ENCODE measurements around the gene CACYBP. TPM values are rescaled to one million over a fixed set of nuclear protein-coding genes. Genes with fewer than 3 reads are reported as not detected.

Gene CACYBP
- total RNA-seq, 2 donors from 2014 or later = 82.2 to 89.8 TPM

GRCh38 chr1:174965362-174966007, 34.3 kb upstream of the CACYBP start:
- H3K9me3 ChIP-seq (ENCODE audit: control insufficient read depth, low read length, poor library complexity, severe bottlenecking) = no peaks in the 10 kb centered on the region
- Mint-ChIP-seq H3K36me3 (ENCODE audit: low read depth) (peaks cover 2% of the 10 kb centered on the region), H3K4me1 (peaks cover 54% of the 10 kb centered on the region), H3K4me3 (peak overlapping the region; percentile 85), H3K27me3 (no peaks in the 10 kb centered on the region), H3K27ac (peak overlapping the region; percentile 99)
- DNase-seq (no peak), ATAC-seq (no peak)

GRCh38 chr1:174966008-174966572, 33.7 kb upstream of the CACYBP start:
- H3K27me3 Mint-ChIP-seq = no peaks in the 10 kb centered on the region
- peak overlapping the region; percentile 85 for H3K4me3 Mint-ChIP-seq
- no peaks in the 10 kb centered on the region for H3K9me3 ChIP-seq (ENCODE audit: control insufficient read depth, low read length, poor library complexity, severe bottlenecking)
- H3K4me1 Mint-ChIP-seq = peaks cover 54% of the 10 kb centered on the region
- ATAC-seq = no peak
- H3K27ac Mint-ChIP-seq = peak overlapping the region; percentile 99
- peaks cover 2% of the 10 kb centered on the region for H3K36me3 Mint-ChIP-seq (ENCODE audit: low read depth)
- no peak for DNase-seq

- H3K36me3 Mint-ChIP-seq (ENCODE audit: low read depth) = peaks cover 2% of the 10 kb centered on the region
- H3K4me1 Mint-ChIP-seq = peaks cover 65% of the 10 kb centered on the region
- no peaks in the 10 kb centered on the region for H3K27me3 Mint-ChIP-seq
- H3K4me3 Mint-ChIP-seq = peak overlapping the region; percentile 79
- peak overlapping the region; percentile 99 for H3K27ac Mint-ChIP-seq
- DNase-seq (no peak), ATAC-seq (peak; percentile 38)
- H3K9me3 ChIP-seq (ENCODE audit: control insufficient read depth, low read length, poor library complexity, severe bottlenecking) = no peaks in the 10 kb centered on the region
Observed at GRCh38 chr1:174967845-174968705, 31.7 kb upstream of the CACYBP start.

- H3K9me3 ChIP-seq (ENCODE audit: control insufficient read depth, low read length, poor library complexity, severe bottlenecking) = no peaks in the 10 kb centered on the region
- Mint-ChIP-seq H3K36me3 (ENCODE audit: low read depth) (peaks cover 4% of the 10 kb centered on the region), H3K27ac (peak overlapping the region; percentile 99), H3K4me3 (peak overlapping the region; percentile 79), H3K27me3 (no peaks in the 10 kb centered on the region), H3K4me1 (peaks cover 59% of the 10 kb centered on the region)
- DNase-seq (no peak), ATAC-seq (peak; percentile 70)
Observed at GRCh38 chr1:174968750-174969244, 30.9 kb upstream of the CACYBP start.

GRCh38 chr1:174969977-174970376, 29.8 kb upstream of the CACYBP start:
- H3K36me3 Mint-ChIP-seq (ENCODE audit: low read depth) = peaks cover 6% of the 10 kb centered on the region
- H3K4me1 Mint-ChIP-seq = peaks cover 54% of the 10 kb centered on the region
- no peaks in the 10 kb centered on the region for H3K9me3 ChIP-seq (ENCODE audit: control insufficient read depth, low read length, poor library complexity, severe bottlenecking)
- H3K27ac Mint-ChIP-seq = peak overlapping the region; percentile 99
- ATAC-seq (no peak), DNase-seq (no peak)
- no peaks in the 10 kb centered on the region for H3K27me3 Mint-ChIP-seq
- H3K4me3 Mint-ChIP-seq = peak overlapping the region; percentile 79

GRCh38 chr1:174971466-174971865, 28.3 kb upstream of the CACYBP start:
- Mint-ChIP-seq H3K27ac (peak overlapping the region; percentile 95), H3K4me3 (peak overlapping the region; percentile 72), H3K4me1 (peaks cover 53% of the 10 kb centered on the region), H3K27me3 (no peaks in the 10 kb centered on the region), H3K36me3 (ENCODE audit: low read depth) (peaks cover 11% of the 10 kb centered on the region)
- no peak for DNase-seq
- no peaks in the 10 kb centered on the region for H3K9me3 ChIP-seq (ENCODE audit: control insufficient read depth, low read length, poor library complexity, severe bottlenecking)
- ATAC-seq = no peak

- no peaks in the 10 kb centered on the region for H3K9me3 ChIP-seq (ENCODE audit: control insufficient read depth, low read length, poor library complexity, severe bottlenecking)
- Mint-ChIP-seq H3K4me3 (no peak overlapping the region), H3K27me3 (no peaks in the 10 kb centered on the region), H3K27ac (peak overlapping the region; percentile 95), H3K36me3 (ENCODE audit: low read depth) (peaks cover 11% of the 10 kb centered on the region), H3K4me1 (peaks cover 51% of the 10 kb centered on the region)
- ATAC-seq (no peak), DNase-seq (no peak)
Observed at GRCh38 chr1:174971902-174972301, 27.8 kb upstream of the CACYBP start.

GRCh38 chr1:174974711-174975119, 25.0 kb upstream of the CACYBP start:
- H3K36me3 Mint-ChIP-seq (ENCODE audit: low read depth) = peaks cover 11% of the 10 kb centered on the region
- no peak overlapping the region for H3K4me3 Mint-ChIP-seq
- no peaks in the 10 kb centered on the region for H3K9me3 ChIP-seq (ENCODE audit: control insufficient read depth, low read length, poor library complexity, severe bottlenecking)
- no peak for DNase-seq
- H3K27me3 Mint-ChIP-seq = no peaks in the 10 kb centered on the region
- no peak for ATAC-seq
- peaks cover 42% of the 10 kb centered on the region for H3K4me1 Mint-ChIP-seq
- H3K27ac Mint-ChIP-seq = no peak overlapping the region

- peak overlapping the region; percentile 3 for H3K27ac Mint-ChIP-seq
- peaks cover 39% of the 10 kb centered on the region for H3K4me1 Mint-ChIP-seq
- DNase-seq (no peak), ATAC-seq (no peak)
- H3K4me3 Mint-ChIP-seq = no peak overlapping the region
- no peaks in the 10 kb centered on the region for H3K9me3 ChIP-seq (ENCODE audit: control insufficient read depth, low read length, poor library complexity, severe bottlenecking)
- peaks cover 13% of the 10 kb centered on the region for H3K36me3 Mint-ChIP-seq (ENCODE audit: low read depth)
- no peaks in the 10 kb centered on the region for H3K27me3 Mint-ChIP-seq
Observed at GRCh38 chr1:174975764-174976163, 24.0 kb upstream of the CACYBP start.

- DNase-seq (no peak), ATAC-seq (no peak)
- H3K9me3 ChIP-seq (ENCODE audit: control insufficient read depth, low read length, poor library complexity, severe bottlenecking) = no peaks in the 10 kb centered on the region
- H3K27ac Mint-ChIP-seq = peak overlapping the region; percentile 3
- no peak overlapping the region for H3K4me3 Mint-ChIP-seq
- no peaks in the 10 kb centered on the region for H3K27me3 Mint-ChIP-seq
- peaks cover 15% of the 10 kb centered on the region for H3K36me3 Mint-ChIP-seq (ENCODE audit: low read depth)
- peaks cover 36% of the 10 kb centered on the region for H3K4me1 Mint-ChIP-seq
Observed at GRCh38 chr1:174976436-174977108, 23.2 kb upstream of the CACYBP start.

GRCh38 chr1:174982971-174983689, 16.6 kb upstream of the CACYBP start:
- Mint-ChIP-seq H3K27ac (peak overlapping the region; percentile 41), H3K4me1 (peaks cover 12% of the 10 kb centered on the region), H3K36me3 (ENCODE audit: low read depth) (peaks cover 8% of the 10 kb centered on the region), H3K27me3 (no peaks in the 10 kb centered on the region), H3K4me3 (no peak overlapping the region)
- peak in 1 of 3 donors; percentile 41 for DNase-seq
- H3K9me3 ChIP-seq (ENCODE audit: control insufficient read depth, low read length, poor library complexity, severe bottlenecking) = peaks cover 2% of the 10 kb centered on the region
- no peak for ATAC-seq

- peaks cover 11% of the 10 kb centered on the region for H3K36me3 Mint-ChIP-seq (ENCODE audit: low read depth)
- no peaks in the 10 kb centered on the region for H3K27me3 Mint-ChIP-seq
- H3K4me1 Mint-ChIP-seq = peaks cover 22% of the 10 kb centered on the region
- DNase-seq (no peak), ATAC-seq (no peak)
- peak overlapping the region; percentile 19 for H3K27ac Mint-ChIP-seq
- peaks cover 2% of the 10 kb centered on the region for H3K9me3 ChIP-seq (ENCODE audit: control insufficient read depth, low read length, poor library complexity, severe bottlenecking)
- H3K4me3 Mint-ChIP-seq = no peak overlapping the region
Observed at GRCh38 chr1:174984952-174985351, 14.8 kb upstream of the CACYBP start.

All from T-helper 17 cell (primary cell).